ENCODE data around the gene EIF4A3. TPM values are rescaled to one million over a fixed set of nuclear protein-coding genes. Genes with fewer than 3 reads are reported as not detected.

Gene EIF4A3
- total RNA-seq: 10 to 100 TPM; 48.2 to 86.2 (median 61.8) TPM

DNA sequence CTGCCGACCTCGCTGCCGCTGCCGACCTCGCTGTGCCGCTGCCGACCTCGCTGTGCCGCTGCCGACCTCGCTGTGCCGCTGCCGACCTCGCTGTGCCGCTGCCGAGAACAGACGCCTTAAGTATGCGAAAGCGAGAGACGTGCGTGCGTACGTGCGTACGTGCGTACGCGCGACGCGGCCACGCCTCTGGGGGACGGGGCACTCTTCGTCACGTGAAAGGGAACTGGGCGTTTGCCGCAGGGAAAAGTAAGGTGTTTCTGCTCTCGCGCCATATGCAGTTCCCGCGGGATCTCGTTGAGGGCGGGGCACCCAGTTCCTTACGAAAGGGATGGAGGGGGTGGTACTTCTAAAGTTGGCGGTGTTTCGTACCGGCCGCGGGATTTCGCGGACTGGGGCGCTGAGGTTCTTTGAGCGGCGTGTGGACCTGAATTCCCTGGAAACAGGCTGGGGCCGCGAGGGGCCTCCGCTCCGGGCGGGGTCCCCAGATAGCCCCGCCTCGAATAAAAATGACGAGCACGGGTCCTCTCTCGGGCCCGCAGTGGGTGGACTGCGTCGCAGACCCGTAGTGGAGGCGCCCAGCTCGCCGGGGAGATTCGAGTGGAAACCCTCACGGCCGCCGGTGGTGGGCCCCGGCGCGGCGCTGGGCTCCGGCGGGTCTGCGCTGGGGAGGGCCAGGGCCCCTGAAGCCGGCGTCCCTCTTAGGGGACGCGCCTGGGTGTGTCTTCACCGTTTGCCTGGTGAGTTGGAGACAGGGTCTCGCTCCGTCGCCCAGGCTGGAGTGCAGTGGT lies at the start of gene EIF4A3:
Gene EIF4A3 (minus strand): TSS at position 94 of the 788 bp plus-strand sequence. CDS start 167 bp downstream, outside the sequence.
- Histone ChIP-seq H3K36me3 (peaks cover 13 to 22% (median 16%) of the 10 kb centered on the region in 4 donors), H3K9me3 (no peaks in the 10 kb centered on the region), H3K4me3 (peak within 1 kb of the TSS; percentile 86 to 100 (median 88)), H3K27ac (peak within 1 kb of the TSS; percentile 92 to 98 (median 96)), H3K4me1 (peaks cover 21 to 41% (median 26%) of the 10 kb centered on the region in 4 donors), H3K27me3 (no peaks in the 10 kb centered on the region)
- DNase-seq (peak; percentile 99), ATAC-seq (ENCODE audit: low FRiP score in 2 of 2) (peak; percentile 97 to 98)
- TF ChIP-seq, protein P1, sequence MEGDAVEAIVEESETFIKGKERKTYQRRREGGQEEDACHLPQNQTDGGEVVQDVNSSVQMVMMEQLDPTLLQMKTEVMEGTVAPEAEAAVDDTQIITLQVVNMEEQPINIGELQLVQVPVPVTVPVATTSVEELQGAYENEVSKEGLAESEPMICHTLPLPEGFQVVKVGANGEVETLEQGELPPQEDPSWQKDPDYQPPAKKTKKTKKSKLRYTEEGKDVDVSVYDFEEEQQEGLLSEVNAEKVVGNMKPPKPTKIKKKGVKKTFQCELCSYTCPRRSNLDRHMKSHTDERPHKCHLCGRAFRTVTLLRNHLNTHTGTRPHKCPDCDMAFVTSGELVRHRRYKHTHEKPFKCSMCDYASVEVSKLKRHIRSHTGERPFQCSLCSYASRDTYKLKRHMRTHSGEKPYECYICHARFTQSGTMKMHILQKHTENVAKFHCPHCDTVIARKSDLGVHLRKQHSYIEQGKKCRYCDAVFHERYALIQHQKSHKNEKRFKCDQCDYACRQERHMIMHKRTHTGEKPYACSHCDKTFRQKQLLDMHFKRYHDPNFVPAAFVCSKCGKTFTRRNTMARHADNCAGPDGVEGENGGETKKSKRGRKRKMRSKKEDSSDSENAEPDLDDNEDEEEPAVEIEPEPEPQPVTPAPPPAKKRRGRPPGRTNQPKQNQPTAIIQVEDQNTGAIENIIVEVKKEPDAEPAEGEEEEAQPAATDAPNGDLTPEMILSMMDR (IDR thresholded peaks at IDR 0.05): peak in 4 of 6 experiments; percentile 13 to 45 (median 32)
- TF ChIP-seq POLR2AphosphoS5 (IDR thresholded peaks at IDR 0.05) (peak; percentile 97 to 99), POLR2A (IDR thresholded peaks at IDR 0.05) (peak in 3 of 4 donors; percentile 77 to 98 (median 87)), EP300 (IDR thresholded peaks at IDR 0.05) (peak in 1 of 4 donors; percentile 94)
- 0 to 1% methylated on average over 27 to 49 of the region's 90 CpGs for WGBS, 2 donors

DNA sequence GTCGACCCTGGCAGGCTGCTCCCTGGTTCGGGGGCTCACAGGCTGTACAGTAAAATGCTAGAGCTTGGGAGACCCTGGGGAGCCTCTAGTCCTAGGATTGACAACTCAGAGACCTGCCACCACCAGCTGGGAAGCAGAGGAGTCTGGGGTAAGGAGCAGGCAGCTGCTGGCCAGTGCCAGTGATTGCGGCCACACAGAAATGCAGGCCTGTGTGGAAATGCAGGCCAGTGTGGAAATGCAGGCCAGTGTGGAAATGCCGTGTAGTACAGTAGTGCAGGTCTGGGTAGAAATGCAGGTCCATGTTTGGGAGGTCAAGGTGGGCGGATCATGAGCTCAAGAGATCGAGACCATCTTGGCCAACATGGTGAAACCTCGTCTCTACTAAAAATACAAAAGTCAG lies 49.7 kb upstream of the EIF4A3 start:
- Histone ChIP-seq H3K27me3 (no peaks in the 10 kb centered on the region), H3K9me3 (no peaks in the 10 kb centered on the region), H3K4me3 (no peak overlapping the region), H3K27ac (no peak overlapping the region), H3K4me1 (peaks cover 4 to 10% (median 8%) of the 10 kb centered on the region in 4 donors), H3K36me3 (no peaks in the 10 kb centered on the region)
- DNase-seq (no peak), ATAC-seq (ENCODE audit: low FRiP score in 2 of 2) (no peak)
- WGBS, 2 donors: 92 to 96% methylated on average over 5 to 7 of the region's 7 CpGs
- TF ChIP-seq, protein P1 (IDR thresholded peaks at IDR 0.05): no peak
- no peak for TF ChIP-seq POLR2AphosphoS5 (IDR thresholded peaks at IDR 0.05)
- TF ChIP-seq POLR2A (IDR thresholded peaks at IDR 0.05): no peak
- no peak for TF ChIP-seq EP300 (IDR thresholded peaks at IDR 0.05)

DNA sequence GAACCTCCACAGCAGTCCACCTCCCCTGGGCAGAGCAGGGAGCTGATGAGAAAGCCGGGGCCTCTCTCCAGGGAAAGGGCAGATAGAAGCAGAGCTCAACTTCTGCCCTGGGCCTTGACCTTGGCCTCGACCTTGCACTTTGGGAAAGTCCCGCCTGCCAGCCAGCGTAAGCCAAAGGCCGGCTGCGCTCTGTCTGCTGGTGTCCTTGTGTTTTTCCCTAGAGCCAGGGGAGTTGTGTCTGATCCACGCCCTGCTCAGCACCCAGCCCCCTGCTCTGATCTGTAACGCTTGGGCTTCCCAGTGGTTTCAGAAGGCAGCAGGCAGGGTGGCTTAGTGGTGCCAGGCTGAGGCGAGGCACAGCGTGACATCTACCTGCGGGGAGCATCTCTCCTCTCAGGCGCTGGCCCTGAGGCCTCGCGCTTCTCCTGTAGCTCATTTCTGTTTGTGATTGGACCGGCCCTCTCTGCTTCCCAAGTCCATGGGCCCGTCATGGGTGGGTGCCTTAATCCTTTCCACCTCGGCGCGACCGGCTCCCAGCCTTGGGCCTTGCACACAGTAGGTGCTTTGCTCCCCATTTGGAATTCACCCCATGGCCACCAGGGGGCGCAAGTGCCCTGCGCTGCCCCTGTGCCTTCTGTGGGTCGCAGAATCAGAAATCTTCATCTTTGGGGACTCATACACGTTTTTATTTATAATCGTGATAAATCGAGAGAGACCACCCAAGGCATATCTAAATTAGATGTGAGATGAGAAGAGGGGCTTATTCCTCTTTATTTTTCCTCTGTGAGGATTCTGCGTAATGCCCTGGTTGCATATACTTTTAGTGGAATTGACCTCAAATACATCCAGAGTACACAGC lies 49.0 kb upstream of the EIF4A3 start:
- H3K27ac ChIP-seq: no peak overlapping the region
- H3K4me3 ChIP-seq: no peak overlapping the region
- ATAC-seq (ENCODE audit: low FRiP score in 2 of 2) (peak in 1 of 2 donors; percentile 54), DNase-seq (peak in 1 of 2 donors; percentile 76)
- H3K27me3 ChIP-seq: no peaks in the 10 kb centered on the region
- 70 to 80% methylated on average over 12 to 27 of the region's 27 CpGs for WGBS, 2 donors
- H3K9me3 ChIP-seq: no peaks in the 10 kb centered on the region
- TF ChIP-seq, protein P1 (IDR thresholded peaks at IDR 0.05): peak; percentile 88 to 92 (median 90)
- no peak for TF ChIP-seq EP300 (IDR thresholded peaks at IDR 0.05)
- no peak for TF ChIP-seq POLR2AphosphoS5 (IDR thresholded peaks at IDR 0.05)
- no peak for TF ChIP-seq POLR2A (IDR thresholded peaks at IDR 0.05)
- peaks cover 11 to 13% (median 12%) of the 10 kb centered on the region in 4 donors for H3K4me1 ChIP-seq
- H3K36me3 ChIP-seq: no peaks in the 10 kb centered on the region

DNA sequence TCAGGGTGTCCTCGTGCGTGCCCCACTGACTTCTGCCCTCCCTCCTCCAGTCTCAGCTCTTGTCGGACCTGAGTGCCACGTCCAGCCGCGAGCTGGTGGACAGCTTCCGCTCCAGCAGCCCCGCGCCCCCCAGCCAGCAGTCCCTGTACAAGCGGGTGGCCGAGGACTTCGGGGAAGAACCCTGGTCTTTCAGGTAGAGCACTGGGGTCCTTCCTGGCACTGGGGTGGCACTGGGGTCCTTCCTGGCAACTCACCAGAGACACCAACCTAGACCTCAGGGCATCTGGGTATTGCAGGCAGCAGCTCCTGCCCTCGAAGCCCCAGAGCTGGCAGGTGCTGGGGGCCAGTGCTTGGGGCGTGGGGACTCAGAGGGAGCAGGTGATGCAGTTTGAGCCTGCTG lies 48.2 kb upstream of the EIF4A3 start:
- Histone ChIP-seq H3K9me3 (no peaks in the 10 kb centered on the region), H3K4me3 (no peak overlapping the region), H3K4me1 (peaks cover 11 to 13% (median 12%) of the 10 kb centered on the region in 4 donors), H3K27ac (no peak overlapping the region), H3K36me3 (no peaks in the 10 kb centered on the region), H3K27me3 (no peaks in the 10 kb centered on the region)
- DNase-seq (peak in 1 of 2 donors; percentile 62), ATAC-seq (ENCODE audit: low FRiP score in 2 of 2) (no peak)
- TF ChIP-seq POLR2AphosphoS5 (IDR thresholded peaks at IDR 0.05) (no peak), POLR2A (IDR thresholded peaks at IDR 0.05) (no peak), EP300 (IDR thresholded peaks at IDR 0.05) (no peak)
- TF ChIP-seq, protein P1 (IDR thresholded peaks at IDR 0.05): no peak
- whole genome bisulfite sequencing, 2 donors: 61 to 86% methylated on average over 4 to 12 of the region's 14 CpGs
